Ishikawa (cell line): ENCODE measurements around the gene SNX3.

Experiments used
- CEBPB ChIP-seq: IDR thresholded peaks from 2 replicates; pipeline ENCODE4 v1.6.1; 2012
- TAF1 ChIP-seq: IDR thresholded peaks from 2 replicates; pipeline ENCODE4 v1.6.1; 2012; ENCODE audit warnings: low read depth, mild to moderate bottlenecking

DNA sequence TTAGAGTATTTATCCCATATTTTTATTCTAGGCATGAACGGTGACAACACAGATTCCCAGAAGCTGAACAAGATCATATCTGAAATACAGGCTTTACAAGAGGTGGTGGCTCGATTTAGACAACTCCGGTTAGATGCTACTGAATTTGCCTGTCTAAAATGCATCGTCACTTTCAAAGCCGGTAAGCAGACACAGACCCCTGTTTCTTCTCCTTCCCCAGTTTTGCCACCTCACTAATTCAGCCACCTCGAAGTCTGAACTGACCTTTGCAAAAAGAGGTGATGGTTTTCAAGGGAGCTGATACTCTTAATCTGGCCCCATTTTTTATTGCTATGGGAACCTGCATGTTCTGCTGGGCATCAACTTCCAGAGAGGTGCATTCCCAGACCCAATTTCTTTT is 80.1 kb downstream of the SNX3 start:
- no peak for TF ChIP-seq CEBPB
- TF ChIP-seq TAF1: no peak
